ENCODE data around the gene ZFAND3.

The ZFAND3 gene

GRCh38 chr6:37827603-37828265 is 8.2 kb downstream of the ZFAND3 start:
- DNase-seq, result no peak

DNA sequence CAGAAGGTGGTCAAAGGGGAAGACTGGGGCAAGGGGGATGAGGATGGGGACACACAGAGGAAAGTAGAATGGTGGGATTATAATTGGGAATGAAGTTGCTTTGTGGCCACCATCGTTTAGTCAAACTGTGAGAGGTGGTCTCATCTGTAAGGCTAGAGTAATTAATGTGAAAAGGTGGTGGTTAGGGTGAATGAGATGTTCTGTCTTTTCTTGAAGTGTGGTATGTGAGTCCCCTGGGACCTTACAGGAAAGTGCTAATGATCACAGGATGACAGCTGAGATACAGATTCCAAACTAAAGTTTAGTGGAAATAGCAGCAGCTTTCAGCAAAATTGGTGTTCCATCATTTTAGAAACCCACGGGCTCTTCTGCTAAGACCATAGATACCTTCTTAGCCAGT is 10.7 kb downstream of the ZFAND3 start:
- DNase-seq, result no peak

- DNase-seq, result no peak
Observed at GRCh38 chr6:37831457-37831856, 11.9 kb downstream of the ZFAND3 start.

DNA sequence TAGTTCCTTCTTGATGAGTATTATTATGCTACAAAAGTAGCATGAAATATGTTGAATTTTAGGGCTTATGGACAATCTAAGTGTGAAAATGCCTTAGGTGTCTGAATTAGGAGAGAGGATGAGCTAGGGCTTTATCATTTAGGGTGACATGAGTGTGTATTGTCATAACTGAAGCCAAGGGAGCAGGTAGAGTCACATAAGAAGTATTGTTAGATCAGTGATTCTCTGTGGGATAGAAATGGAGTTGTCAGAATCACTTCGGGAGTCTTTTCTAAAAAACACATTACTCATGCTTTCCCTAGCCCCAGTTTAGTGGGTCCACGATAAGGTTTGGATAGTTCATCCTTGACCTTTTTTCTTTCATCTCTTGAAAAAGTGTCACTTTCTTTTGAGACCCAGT is 16.4 kb downstream of the ZFAND3 start:
- no peak for DNase-seq

DNA sequence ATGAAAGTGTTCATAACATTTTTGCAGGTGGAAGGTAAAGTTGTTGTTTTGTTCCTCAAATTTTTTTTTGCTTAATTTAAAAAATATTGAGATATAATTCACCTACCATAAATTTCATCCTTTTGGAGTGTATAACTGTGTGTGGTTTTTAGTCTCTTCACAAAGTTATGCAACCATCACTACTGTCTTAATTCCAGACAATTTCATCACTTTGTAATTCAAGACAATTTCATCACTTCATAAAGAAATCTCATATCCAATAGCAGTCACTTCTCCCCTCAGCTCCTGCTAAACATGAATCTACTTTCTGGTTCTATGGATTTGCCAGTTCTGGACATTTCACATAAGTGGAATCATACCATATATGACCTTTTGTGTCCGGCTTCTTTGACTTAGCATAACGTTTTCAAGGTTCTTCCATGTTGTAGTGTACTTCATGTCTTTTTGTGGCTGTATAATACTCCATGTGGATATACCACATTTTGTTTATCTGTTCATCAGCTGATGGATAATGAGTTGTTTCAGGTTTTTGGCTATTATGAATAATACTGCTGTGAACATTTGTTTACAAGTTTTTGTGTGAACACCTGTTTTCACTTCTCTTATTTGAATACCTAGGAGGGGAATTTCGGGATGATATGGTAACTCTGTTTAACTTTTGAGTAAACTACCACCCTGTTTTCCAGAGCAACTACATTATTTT is 18.8 kb downstream of the ZFAND3 start:
- DNase-seq, result no peak

DNA sequence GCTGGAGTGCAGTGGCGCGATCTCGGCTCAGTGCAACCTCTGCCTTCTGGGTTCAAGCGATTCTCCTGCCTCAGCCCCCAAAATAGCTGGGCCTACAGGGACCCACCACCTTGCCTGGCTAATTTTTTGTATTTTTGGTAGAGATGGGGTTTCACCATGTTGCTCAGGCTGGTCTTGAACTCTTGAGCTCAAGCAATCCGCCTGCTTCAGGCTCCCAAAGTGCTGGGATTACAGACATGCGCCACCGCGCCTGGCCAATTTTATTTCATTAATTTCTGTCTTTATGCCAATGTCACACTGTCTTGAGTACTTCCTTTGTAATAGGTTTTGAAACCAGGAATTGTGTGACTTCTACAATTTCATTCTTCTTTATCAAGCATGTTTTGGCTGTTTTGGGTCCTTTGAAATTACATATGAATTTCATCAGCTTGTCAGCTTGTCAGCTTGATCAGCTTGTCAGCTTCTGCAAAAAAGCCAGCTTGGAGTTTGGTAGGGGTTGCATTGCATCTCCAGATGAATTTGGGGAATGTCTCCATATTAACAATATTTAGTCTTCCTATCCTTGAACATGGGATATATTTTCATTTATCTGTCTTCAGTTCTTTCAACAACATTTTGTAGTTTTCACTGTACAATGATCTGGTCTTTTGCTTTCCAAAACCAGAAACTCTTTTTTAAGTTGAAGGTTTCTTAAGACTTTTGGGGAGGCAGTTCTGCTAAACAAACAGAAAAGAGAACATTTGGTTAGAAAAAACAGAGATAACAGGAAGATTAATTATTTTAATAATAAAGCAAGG is 20.8 kb downstream of the ZFAND3 start:
- no peak for DNase-seq

GRCh38 chr6:37840940-37841300 is 21.4 kb downstream of the ZFAND3 start:
- DNase-seq, result no peak

GRCh38 chr6:37845026-37845911 is 25.7 kb downstream of the ZFAND3 start:
- no peak for DNase-seq

GRCh38 chr6:37845930-37846329 is 26.4 kb downstream of the ZFAND3 start:
- no peak for DNase-seq

DNA sequence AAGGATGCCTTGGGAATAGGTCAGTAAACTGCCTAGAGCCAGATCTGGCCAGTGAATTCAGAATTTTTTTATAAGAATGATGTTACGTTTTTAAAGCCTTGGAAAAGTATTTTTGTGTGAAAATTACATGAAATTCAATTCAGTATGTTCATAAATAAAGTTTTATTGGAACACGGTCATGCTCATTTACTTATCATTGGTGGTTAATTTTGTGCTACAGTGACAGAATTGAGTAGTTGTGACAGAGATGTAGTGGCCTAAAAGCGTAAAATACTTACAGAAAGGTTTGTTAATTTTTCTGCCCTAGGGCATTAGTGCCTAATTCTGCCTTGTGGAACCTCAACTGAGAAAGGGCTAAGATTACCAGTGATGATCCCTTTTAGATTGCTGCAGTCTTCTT is 28.2 kb downstream of the ZFAND3 start:
- no peak for DNase-seq

DNA sequence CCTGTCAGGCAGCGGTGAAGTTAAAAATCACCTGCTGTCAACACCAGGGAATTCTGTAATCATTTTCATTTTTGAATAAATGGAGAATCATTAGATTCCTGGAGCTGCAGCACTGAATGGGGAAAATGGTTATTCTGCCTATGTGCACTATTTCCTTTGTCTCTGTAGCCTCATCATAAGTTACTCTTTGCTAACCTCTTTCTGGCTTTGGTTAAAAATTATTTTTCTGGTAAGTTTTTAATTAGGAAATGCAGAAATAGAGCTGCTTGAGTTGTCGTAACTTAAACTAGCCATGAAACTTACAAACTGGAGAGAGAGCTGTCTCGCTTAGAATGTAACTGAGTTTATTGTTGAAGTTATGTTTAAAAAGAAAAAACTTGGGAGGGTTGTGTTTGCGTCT is 28.8 kb downstream of the ZFAND3 start:
- no peak for DNase-seq

- no peak for DNase-seq
Observed at GRCh38 chr6:37850260-37850659, 30.7 kb downstream of the ZFAND3 start.

- no peak for DNase-seq
Observed at GRCh38 chr6:37850728-37851285, 31.3 kb downstream of the ZFAND3 start.

DNA sequence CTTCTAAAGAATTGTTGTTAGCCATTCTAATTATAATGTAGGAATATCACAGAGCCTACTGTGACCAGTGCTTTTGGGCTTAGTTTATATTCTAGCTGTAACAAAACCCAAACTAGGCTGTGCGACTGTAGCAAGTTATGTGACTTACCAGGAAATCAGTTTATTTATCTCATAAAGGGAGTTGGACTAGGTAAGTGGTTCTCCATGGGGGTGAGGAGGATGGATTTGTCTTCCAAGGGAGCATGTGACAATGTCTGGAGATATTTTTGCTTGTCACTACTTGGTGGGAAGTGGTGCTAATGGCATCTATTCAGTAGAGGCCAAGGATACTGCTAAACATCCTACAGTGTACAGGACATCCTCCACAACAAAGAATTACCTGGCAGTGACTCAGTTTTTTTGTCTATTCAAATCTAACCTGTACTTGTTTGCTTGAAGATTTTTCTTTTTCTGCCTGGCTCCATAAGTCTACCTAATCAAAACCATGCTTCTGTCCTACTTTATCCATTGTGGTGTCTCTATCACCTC is 32.5 kb downstream of the ZFAND3 start:
- DNase-seq, result no peak

GRCh38 chr6:37856285-37856684 is 36.8 kb downstream of the ZFAND3 start:
- no peak for DNase-seq

- no peak for DNase-seq
Observed at GRCh38 chr6:37858363-37858762, 38.8 kb downstream of the ZFAND3 start.

- no peak for DNase-seq
Observed at GRCh38 chr6:37860226-37860839, 40.8 kb downstream of the ZFAND3 start.

- DNase-seq, result no peak
Observed at GRCh38 chr6:37861452-37861851, 41.9 kb downstream of the ZFAND3 start.

DNA sequence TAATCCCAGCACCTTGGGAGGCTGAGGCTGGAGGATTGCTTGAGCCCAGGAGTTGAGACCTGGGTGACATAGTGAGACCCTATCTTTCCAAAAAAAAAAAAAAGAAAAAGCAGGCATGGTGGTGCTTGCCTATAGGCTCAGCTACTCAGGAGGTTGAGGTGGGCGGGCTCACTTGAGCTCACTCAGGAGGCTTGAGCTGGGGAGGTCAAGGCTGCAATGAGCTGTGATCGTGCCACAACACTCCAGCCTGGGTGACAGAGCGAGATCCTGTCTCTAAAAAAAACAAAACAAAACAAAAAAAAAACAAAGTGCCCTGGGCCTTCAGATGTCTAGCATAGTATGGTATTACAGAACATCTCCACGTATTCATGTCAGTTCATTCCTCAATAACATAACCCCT is 42.9 kb downstream of the ZFAND3 start:
- DNase-seq, result no peak

DNA sequence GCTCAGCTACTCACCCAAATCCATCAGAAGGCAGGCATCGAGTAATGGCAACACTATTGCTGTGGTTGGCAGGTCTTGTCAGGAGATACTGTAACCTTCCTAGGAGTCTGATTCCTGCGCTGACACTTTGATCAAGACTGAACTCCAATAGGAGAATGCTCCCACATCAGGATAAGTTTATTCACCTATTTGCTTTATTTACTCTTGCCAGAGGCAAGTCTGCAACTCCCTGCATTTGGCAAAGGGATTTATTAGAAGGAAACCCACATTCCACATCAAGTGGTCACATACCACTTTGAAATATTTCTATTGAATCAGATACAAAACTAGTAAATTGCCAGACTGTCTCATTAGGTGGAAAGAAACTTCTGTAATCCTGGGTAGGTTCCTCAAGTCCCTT is 43.5 kb downstream of the ZFAND3 start:
- no peak for DNase-seq

GRCh38 chr6:37864250-37864649 is 44.7 kb downstream of the ZFAND3 start:
- no peak for DNase-seq

DNA sequence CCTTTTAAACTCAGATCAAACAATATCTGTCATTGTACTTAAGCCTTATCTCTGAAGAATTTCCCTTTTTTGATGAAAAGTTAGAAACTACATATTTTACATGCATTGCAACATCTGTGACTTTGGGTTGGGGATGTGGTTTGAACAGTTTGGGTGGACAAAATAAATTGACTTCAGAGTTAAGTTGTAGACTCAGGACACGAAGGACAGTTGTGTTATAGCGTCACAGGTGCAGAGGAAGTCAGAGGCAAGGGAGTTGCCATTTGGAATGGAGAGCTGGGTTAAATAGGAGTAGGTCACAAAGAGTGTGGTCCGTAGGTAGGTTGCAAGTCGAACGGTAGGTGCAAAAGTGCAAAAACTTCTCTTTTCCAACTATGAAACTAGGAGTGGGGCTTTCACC is 46.0 kb downstream of the ZFAND3 start:
- no peak for DNase-seq
